NAMALWA (cell line): ENCODE measurements around the gene MAP3K9.
"Not testable (repeated sequence)": the region's sequence is repeated elsewhere in the genome, so short reads cannot be mapped to it uniquely, and the experiment has no call there.

Experiments used
- DNase-seq: peaks from one replicate; pipeline ENCODE4 v3.0.0-alpha.2; 2015; ENCODE audit warnings: low spot score

Gene MAP3K9

DNA sequence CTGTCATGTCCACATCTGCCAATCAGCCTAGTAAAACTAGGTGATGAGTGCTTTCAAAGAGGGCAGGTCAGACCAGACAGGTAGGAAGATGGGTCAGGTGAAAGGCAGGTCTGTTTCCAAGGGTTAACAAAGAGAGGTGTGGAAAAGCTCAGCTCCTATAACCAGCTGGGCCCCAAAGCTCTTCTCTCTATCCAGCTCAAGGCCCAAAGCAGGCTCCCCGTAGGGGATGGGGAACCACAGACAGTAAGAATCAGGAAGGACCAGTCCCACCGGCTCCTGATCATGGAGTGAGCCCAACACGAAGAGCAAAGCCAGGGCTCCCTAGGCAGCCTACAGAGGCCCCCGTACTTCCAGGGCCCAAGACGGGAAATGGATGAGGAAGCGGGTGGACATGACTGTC lies 84.4 kb downstream of the MAP3K9 start:
- DNase-seq: no peak

DNA sequence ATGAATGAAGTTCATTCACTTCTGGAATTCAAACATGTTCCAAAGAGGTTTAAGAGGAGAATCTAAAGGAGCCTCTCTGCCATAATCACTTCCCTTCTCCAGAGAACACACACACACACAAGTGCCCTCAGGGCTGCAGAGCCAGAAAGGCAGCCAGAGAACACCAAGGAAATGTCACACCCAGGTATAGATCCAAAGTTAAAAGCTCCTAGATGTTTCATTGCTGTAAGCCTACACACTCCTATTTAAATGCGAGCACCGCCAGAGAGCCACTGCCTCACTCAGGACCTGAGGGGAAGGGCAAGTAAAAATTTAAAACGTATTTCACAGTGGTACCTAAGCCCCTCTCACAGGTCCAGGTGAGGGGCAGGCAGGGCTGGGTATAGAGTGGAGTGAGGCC lies 85.2 kb downstream of the MAP3K9 start:
- DNase-seq: no peak

DNA sequence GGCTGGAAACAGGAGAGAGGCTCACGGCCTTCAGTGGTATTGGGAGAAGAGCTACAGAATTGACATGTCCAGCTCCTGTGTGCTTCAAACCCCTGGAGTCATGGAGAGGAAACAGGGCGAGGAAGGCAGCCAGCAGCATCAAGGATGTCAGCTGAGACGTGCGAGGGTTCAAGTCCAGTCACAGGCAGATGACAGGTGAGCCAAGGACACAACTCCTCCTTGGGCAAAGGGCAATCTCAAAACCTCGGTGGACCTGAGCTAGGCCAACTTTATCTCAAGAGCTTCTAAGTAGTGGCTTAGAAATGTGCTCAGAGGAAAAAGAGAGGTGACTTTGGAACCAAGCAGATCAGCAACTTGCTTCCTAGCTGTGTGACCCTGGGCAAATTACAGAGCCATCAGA lies 86.0 kb downstream of the MAP3K9 start:
- no peak for DNase-seq

DNA sequence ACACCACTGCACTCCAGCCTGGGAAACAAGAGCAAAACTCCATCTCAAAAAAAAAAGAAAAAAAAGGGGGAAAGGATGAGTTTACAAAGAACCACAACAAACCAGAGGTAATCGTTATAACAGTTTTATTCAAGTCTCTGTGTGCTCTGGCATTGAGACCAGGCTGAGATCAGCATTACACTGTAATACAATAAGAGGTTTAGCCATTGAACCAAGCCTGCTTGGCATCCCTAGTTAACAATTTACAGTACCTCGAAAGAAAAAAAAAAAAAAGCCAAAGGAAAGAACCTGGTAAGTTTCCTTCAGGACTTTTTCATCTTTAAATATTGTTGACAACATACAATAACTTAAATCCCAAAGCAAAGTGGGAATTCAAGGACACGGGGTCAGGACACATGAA lies 86.9 kb downstream of the MAP3K9 start:
- DNase-seq: no peak

DNA sequence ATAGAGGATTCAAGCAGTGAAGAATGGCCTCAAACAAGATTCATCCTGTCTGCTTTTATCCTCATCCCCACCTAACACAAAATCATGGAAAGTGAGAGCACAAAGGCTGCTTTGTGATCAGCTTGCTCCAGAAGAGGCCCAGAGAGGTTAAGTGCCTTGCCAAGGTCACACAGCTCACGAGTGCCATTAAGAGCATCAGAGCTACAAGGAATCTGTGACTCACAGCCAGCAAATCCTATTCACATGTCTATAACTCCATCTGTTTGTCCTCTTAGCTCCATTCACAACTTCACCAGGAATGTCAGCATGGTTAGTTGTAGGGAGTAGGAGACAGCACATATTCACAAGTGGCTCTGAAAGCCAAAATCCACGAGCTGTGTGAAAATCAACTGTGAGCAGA lies 87.8 kb downstream of the MAP3K9 start:
- DNase-seq: no peak

DNA sequence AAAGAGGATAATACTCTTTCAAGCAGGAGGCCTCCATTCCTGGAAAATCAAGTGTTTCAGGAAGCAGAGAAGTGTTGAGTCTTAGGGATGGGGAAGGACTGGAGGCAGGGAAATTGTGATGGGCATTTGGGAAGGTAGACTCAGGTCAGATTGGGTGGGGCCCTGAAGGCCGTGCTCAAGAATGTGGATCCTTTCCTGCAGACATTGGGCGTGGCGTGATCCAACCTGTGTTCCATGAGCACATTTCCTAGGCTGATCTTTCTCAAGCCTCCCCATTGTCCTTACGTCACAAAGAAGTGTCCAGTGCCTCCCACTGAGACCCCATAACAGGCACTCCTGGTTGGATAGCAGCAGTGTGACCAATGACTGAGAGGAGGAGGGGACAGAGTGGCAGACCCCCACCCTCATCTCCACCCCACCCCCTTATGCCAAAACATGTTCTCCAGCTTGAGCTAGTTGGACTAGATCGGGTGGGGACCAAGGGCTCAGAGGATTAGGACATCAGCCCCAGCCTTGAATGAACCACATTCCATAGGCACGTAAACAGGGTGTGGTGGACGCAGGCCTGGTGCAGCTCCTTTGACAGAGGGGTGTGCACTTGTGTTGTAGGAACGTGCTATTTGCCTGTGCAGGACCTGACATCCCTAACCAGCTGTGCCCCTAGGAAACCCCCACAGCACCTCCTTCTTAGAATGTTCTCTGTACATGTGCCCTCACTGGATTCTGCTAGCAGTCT lies 90.8 kb downstream of the MAP3K9 start:
- DNase-seq: no peak

DNA sequence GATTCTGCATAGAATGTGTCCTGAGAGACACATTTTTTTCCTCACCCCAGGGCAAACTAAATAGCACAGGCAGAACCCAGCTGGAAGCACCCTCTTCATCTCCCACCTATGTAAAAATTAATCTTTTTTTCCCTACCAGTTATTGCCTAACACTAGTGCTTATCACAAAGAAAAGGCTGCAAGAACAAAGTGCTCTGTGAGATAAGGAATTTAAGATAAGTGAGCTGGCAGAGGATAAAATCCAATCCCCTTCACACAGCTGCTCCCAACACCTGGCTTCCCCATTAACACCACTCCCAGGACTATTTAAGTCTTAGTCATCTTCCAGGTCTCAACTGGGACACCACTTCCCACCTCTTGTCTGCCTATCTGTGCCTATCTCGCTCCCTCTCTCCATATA lies 92.4 kb downstream of the MAP3K9 start:
- no peak for DNase-seq

DNA sequence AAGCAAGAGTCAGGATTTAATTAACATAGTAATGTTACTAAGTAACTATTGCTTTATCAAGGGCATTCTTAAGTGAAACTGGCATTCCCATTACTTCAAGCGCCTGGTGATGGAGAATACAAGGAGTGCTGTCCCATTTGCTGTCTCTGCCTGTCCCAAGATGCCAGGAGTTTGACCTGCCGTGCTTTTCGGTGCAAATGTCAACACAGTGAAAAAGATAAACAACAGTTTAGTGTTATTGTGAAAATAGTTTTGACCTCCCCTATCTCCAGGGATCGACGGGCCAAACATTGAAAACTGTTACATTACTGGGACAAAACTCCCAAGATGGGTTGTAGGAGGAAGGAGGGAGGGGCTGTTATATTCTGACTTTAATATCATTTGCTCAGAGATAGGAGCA lies 92.8 kb downstream of the MAP3K9 start:
- no peak for DNase-seq

DNA sequence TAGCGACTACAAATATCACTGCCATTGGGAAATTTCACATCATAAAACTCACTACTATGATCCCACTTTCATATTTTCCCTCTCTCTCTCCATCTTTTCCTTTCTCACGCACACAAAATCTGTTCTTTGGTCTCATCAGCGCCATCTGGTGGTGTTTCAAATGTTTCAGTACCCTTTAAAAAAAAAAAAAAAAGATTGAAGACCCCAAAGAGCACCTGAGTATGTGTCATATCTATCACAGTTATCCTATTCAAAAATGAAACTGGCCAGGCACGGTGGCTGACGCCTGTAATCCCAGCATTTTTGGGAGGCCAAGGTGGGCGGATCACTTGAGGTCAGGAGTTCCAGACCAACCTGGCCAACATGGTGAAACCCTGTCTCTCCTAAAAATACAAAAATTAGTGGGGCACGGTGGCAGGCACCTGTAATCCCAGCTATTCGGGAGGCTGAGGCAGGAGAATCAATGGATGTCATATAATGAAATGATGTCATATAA lies 95.2 kb downstream of the MAP3K9 start:
- peak; percentile 64 for DNase-seq

DNA sequence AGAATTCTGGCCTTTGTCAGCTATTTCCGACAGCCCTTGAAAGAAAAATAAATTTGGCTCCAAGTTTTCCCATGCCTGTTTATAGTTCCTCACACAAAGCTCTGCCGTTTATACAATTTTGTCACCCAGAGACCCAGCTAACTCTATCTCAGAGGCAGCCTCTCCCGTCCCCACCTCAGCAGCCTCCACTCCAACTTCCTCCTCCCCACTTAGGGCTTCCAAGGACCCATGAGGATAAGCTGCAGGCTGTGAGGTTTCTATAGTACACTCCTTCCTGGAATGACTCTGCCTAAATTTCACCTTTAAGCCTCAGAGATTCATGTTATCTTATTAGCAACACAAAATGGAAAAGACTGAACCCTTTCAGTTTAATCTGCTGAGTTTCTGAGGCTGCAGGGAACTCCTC lies 95.8 kb downstream of the MAP3K9 start:
- no peak for DNase-seq

DNA sequence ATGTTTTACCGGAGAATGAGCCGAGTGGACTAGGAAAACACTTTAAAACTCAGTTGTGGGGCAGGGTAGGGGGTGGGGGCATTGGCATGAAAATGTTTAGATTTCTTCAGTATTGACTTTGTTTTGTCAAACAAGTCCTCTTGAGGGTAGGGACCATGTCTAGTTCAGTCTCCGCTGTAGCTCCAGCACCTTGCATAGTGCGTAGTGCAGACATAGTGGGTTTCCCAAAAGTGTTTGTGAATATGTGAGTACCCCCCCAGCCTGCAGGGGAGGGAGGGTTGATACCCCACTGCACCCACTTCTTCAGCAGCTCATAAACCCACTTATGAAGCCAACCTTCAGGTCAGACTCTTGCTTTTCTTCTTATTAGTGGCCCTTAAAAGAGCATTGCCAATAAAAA lies 96.2 kb downstream of the MAP3K9 start:
- no peak for DNase-seq

DNA sequence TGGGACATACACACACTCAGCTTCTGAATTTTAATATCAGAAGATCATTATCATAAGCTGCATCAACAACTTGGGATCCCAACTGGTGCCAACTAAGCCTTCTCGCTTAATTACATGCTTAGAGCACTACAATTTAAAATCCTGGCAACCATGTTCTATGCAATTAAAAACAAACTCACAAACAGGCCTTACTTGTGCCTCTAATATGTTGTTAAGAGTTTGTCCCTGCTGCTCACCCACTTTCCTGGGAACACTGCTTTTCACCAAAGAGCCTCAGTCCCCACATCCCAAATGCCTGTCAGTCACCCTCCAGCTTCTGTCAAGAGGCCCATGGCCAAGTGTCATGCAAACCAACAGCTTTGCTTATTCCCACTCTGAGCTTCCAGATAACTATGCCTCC lies 97.9 kb downstream of the MAP3K9 start:
- no peak for DNase-seq

DNA sequence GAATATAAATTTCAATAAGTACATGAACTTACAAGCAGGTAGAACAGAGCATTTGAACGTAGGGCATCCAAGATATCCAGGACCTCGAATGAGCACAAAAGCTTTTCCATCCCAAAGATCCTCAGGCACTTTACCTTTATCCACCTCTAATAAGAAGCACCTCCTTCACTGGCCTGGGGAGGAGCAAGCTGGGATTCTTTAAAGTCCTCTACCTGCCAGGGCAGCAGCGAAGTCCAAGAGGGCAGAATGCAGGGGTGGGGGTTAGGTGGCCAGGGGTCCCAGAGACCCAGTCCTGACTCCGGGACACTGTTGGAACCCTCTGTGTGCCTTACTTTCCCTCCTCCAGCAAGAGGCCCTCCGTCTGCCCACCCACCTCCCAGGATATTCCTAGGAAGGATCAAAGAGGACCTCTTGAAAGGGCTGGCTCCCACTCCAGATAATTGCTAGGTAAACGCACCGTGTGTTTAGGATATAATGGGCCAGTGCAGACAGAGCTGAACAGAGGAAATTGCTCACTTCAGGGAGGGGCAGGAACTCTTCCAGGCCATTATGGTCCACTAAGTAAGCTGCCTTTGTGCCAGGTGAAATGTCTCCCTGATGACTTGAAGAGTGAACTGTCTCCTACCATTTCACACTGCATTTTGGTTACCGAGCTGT lies 99.5 kb downstream of the MAP3K9 start:
- no peak for DNase-seq

DNA sequence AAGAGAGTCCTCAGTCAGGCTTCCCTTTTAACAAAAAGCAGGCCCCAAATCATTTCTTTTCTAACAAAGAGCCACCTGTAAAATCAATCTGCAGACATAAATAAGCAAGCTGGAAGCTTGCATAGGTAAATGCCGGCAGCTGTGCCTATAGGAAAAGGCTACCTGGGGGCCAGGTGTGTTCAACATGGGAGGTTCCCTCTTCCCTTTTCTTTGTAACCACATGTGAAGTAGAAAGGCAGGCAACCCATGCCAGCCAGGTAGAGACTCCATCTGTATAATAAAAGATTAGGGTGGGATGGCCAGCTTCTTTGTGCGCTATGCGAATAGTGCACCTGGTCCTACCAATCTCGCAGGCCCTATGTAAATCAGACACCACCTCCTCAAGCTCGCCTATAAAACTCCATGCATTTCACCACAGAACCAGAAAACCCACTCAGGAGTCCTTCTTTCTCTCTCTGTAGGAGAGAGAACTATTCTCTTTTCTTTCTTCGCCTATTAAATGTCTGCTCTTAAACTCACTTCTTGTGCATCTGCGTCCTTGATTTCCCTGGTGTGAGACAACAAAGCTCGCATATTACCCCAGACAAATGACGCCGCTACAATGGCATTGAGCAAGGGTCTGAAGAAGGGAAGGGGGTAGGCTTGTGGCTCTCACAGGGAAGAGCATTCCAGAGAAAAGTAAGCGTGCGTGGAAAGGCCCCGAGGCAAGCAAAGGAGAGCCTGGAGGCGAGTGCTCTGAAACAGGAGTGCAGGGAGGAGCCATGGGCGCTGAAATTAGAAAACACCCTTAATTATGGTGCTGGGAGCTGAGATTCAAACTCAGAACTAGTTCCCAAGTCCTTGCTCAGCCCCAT lies 100.4 kb downstream of the MAP3K9 start:
- DNase-seq: no peak

DNA sequence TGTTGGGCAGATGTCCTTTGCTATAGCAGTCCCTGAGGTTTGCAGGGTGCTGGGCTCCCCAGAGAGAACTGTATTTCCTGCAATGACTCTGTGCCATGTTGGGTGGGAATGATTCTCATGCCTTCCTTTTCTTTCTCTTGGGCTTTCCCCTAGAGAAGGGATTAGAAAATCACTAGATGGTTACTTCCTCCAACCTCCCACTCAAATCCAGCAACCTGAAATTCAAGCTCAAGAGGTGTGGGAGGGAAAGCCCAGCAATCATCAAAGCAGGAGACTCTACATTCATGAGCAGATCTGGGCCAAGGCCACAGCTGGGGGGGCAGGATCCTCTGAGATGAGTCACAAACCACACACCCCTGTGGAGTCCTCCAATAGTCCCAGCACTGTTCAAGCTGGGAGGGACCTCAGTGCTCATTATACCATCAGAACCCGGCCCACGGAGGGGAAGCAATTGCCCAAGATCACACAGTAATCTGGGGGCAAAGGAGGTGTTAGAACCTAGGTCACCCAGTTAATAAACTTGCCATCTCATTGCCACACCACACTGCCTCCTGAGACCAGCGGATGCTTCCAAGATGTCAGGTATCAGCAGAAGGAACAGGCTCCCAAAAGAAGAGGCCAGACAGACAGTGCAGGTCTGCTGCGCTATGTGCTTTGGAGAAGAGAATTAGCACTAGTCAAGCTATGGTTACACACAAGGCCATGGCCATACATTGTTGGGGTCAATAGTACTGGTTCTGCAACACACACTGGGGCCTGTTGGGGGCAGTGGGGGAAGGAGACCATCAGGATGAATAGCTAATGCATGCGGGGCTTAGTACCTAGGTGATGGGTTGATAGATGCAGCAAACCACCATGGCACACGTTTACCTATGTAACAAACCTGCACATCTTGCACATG lies 101.9 kb downstream of the MAP3K9 start:
- DNase-seq: no peak

DNA sequence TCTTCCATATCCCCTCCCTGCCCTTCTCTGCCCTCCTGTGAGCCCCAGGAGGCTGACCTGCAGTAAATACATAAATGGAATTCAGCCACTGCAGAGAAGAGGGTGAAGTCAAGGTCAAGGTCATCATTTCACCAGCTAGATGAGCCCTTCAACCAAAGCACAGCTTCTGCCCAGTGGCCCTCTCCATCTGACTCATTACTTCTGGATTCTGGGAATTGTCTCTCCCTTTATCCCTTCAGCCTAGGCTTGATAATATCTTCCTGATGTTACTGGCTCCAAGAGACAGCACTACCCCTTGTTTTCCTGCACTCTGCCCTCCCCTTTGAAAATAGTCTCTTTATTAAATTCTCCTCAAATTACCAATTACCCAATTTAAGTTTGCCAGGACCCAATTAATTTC lies 103.1 kb downstream of the MAP3K9 start:
- DNase-seq: no peak

DNA sequence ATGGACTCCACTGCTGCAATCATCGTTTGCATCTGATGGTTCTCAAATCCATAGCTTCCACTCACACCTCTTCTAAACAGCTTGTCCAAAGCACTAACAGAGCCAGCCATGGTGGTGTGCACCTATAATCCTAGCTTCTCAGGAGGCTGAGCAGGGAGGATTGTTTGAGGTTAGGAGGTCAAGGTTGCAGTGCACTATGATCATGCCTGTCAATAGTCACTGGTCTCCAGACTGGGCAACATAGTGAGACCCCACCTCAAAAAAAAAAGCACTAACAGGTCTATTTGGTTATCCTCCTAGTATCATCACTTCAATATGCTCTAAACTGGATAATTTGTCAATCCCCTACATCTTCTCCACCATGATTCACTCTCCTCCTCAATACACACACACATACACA lies 104.4 kb downstream of the MAP3K9 start:
- DNase-seq: no peak

DNA sequence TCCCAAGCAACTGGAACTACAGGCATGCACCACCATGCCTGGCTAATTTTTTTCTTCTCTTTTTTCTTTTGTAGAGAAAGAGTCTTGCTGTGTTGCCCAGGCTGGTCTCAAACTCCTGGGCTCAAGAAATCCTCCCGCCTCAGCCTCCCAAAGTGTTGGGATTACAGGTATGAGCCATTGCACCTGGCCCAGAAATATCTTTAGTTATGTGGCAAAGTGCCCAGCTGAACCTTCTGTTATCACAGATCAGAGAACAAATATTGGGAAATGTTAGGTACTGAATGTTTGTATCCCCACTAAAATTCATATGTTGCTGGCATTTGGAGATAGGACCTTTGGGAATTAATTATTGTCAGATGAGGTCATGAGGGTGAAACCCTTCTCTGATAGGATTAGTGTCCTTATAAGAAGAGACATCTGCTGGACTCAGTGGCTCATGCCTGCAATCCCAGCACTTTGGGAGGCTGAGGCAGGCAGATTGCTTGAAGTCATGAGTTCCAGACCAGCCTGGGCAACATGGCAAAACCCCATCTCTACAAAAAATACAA lies 105.6 kb downstream of the MAP3K9 start:
- DNase-seq: not testable (repeated sequence)

DNA sequence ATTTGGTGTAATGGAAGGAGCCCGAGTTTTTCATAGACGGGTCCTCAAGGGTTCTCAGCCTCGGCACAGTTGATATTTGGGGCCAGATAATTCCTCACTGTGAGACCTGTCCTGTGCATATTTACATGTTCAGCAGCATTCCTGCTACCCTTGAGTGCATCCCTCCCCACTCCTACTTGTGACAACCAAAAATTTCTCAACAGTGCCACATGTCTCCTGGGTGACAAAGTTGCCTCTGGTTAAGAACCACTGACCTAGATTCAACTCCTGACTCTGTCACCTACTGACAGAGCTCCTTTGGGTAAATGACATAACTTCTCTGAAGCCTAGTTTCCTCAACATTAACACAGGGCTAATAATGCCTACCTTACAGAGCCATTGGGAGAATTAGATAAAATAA lies 107.2 kb downstream of the MAP3K9 start:
- DNase-seq: no peak

DNA sequence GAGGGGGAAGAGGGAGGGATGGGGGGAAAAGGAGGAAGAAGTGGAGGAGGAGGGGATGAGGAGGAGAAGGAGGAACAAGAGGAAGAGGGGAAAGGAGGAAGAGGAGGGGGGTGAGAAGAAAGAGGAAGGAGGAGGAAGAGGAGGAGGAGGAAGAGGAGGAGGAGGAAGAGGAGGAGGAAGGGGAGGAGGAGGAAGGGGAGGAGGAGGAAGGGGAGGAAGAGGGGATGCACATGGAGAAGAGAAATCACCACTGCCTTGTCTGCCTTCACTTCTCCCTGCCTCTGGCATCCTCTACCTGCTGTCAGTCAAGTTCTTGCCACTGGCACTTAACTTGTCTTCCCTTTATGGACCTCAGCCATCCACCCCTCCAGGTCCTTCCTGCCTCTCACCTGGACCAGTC lies 107.7 kb downstream of the MAP3K9 start:
- no peak for DNase-seq

DNA sequence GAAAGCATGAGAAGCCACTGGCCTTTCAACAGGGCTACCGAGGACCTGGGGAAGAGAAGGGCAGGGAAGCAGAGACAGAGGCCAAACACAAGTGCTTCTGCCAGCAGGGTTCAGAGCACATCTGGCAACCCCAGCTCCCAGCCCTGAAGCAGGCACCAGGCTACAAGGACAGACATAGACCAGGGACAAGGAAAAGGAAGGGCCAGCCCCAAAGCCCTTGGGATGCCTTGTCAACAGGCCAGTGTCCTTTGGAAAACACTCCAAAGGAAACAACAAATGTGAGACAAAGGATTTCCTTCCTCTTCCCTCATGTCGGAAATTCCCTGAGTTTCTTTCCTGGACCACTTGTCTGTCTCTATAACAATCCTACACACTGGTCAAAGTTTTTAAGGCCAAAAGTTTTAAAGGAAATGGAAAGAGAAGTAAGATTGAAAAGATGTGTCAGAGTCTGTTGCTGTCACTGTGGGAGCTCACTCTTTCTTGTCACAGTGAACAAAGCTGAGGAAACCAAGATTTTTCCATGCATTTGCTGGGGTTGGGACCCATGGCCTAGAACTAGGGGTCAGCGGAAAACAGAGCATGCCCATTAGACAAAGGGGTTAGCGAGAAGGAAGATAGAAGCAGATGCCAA lies 108.2 kb downstream of the MAP3K9 start:
- DNase-seq: no peak
